Activated naive CD4-positive, alpha-beta T cell treated with anti-CD3 and anti-CD28 coated beads, Interleukin-2, amount 50 U/mL, for 24 hours (primary cell): ENCODE data around the gene LRRC14B.
"Not testable (repeated sequence)": the region's sequence is repeated elsewhere in the genome, so short reads cannot be mapped to it uniquely, and the experiment has no call there.

Source experiments
- H3K27ac Mint-ChIP-seq: one replicate; pipeline ENCODE4 v1.8.0; 2021; ENCODE audit warnings: mild to moderate bottlenecking, mixed read lengths
- H3K27me3 Mint-ChIP-seq: one replicate; pipeline ENCODE4 v1.8.0; 2021; ENCODE audit warnings: mixed read lengths
- H3K36me3 Mint-ChIP-seq: one replicate; pipeline ENCODE4 v1.8.0; 2021; ENCODE audit warnings: mixed read lengths
- H3K4me1 Mint-ChIP-seq: one replicate; pipeline ENCODE4 v1.8.0; 2021; ENCODE audit warnings: mixed read lengths
- H3K4me3 Mint-ChIP-seq: one replicate; pipeline ENCODE4 v1.8.0; 2021; ENCODE audit warnings: mild to moderate bottlenecking, mixed read lengths
- H3K9me3 Mint-ChIP-seq: one replicate; pipeline ENCODE4 v1.8.0; 2021; ENCODE audit warnings: mixed read lengths

Gene LRRC14B

DNA sequence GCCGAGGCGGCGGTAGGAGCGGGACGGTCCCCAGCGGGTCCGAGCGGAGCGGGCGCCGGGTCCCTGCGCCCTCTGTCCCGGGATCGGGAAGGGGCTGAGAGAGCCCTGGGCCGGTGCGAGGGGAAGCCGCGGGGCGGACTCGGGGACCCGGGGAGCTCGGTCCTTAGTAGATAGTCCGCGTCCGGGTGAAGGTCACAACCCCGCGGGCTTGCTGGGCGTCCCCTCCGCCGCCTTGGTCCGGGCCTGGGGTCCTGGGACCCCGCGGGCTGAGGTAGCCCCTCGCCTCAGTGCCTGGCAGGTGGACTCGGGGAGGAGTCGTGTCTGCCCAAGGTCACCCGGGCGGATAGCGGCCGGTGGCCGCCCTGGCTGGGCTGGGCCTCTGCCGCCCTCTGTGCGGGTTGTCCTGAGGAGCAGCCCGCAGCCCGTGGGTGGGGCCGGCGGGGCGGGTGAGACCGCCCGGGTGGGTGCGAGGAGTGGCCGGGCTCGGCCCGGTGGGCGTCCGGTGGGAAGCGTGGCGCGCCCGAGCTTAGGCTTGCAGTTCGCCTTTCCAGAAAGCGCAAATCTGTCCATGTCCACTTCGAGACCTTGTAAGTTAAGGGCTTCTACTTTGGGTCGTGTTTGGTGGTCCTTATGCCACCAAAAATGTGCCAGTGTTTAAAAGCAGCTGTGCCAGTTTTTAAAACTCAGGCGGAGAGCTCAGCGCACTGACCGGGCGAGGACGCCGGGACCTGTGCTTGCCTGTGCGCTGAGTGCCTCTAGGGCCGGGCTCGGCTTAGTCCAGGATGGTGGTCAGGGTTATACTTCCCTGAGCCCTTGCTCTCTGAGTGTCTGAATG lies 27.4 kb downstream of the LRRC14B start:
- peak overlapping the region; percentile 86 for H3K27ac Mint-ChIP-seq
- peaks cover 64% of the 10 kb centered on the region for H3K4me1 Mint-ChIP-seq
- H3K36me3 Mint-ChIP-seq: peaks cover 4% of the 10 kb centered on the region
- no peaks in the 10 kb centered on the region for H3K27me3 Mint-ChIP-seq
- peak overlapping the region; percentile 95 for H3K4me3 Mint-ChIP-seq
- H3K9me3 Mint-ChIP-seq: no peaks in the 10 kb centered on the region

GRCh38 chr5:219460-219863 lies 28.2 kb downstream of the LRRC14B start:
- Mint-ChIP-seq H3K9me3 (no peaks in the 10 kb centered on the region), H3K4me3 (peak overlapping the region; percentile 95), H3K27me3 (no peaks in the 10 kb centered on the region), H3K36me3 (peaks cover 4% of the 10 kb centered on the region), H3K27ac (peak overlapping the region; percentile 86), H3K4me1 (peaks cover 56% of the 10 kb centered on the region)

DNA sequence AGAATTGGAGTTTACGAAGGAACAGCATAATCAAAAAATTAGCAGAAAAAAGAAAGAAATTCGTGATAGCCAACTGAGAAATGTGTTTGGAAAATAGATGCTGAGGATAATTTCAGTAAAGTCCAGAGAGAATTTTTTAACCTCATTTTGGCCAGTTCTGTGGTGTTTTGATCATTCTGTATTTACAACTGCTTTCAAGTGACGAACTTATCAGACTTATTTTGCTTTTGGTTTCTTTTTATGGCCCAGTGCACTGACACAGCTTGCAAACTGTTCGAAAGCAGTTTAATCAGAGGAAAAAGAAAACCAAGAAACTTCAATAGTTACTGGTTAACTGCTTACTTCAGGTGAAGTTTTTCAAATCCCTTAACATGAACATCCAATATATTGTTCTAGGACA lies 28.7 kb downstream of the LRRC14B start:
- Mint-ChIP-seq H3K36me3 (peaks cover 6% of the 10 kb centered on the region), H3K4me3 (peak overlapping the region; percentile 95), H3K4me1 (peaks cover 50% of the 10 kb centered on the region), H3K9me3 (no peaks in the 10 kb centered on the region), H3K27ac (peak overlapping the region; percentile 86), H3K27me3 (no peaks in the 10 kb centered on the region)

GRCh38 chr5:222951-223715 lies 31.8 kb downstream of the LRRC14B start:
- Mint-ChIP-seq H3K27ac (peak overlapping the region; percentile 72), H3K4me3 (peak overlapping the region; percentile 23), H3K36me3 (peaks cover 13% of the 10 kb centered on the region), H3K4me1 (peaks cover 35% of the 10 kb centered on the region)
- not testable (repeated sequence) for H3K9me3 Mint-ChIP-seq, H3K27me3 Mint-ChIP-seq

GRCh38 chr5:223791-224190 lies 32.5 kb downstream of the LRRC14B start:
- Mint-ChIP-seq H3K9me3 (no peaks in the 10 kb centered on the region), H3K4me1 (peaks cover 35% of the 10 kb centered on the region), H3K27me3 (no peaks in the 10 kb centered on the region), H3K4me3 (no peak overlapping the region), H3K36me3 (peaks cover 13% of the 10 kb centered on the region), H3K27ac (no peak overlapping the region)

- Mint-ChIP-seq H3K27ac (peak overlapping the region; percentile 59), H3K4me3 (no peak overlapping the region), H3K36me3 (peaks cover 17% of the 10 kb centered on the region), H3K27me3 (no peaks in the 10 kb centered on the region), H3K9me3 (no peaks in the 10 kb centered on the region), H3K4me1 (peaks cover 30% of the 10 kb centered on the region)
These were observed 34.0 kb downstream of the LRRC14B start for GRCh38 chr5:225334-225733.

GRCh38 chr5:227375-227774 lies 36.1 kb downstream of the LRRC14B start:
- H3K4me3 Mint-ChIP-seq, H3K9me3 Mint-ChIP-seq, H3K27me3 Mint-ChIP-seq: not testable (repeated sequence)
- peak overlapping the region; percentile 76 for H3K27ac Mint-ChIP-seq
- peaks cover 20% of the 10 kb centered on the region for H3K36me3 Mint-ChIP-seq
- H3K4me1 Mint-ChIP-seq: peaks cover 12% of the 10 kb centered on the region

GRCh38 chr5:228886-229285 lies 37.6 kb downstream of the LRRC14B start:
- Mint-ChIP-seq H3K4me3 (no peak overlapping the region), H3K36me3 (peaks cover 23% of the 10 kb centered on the region), H3K9me3 (no peaks in the 10 kb centered on the region)

DNA sequence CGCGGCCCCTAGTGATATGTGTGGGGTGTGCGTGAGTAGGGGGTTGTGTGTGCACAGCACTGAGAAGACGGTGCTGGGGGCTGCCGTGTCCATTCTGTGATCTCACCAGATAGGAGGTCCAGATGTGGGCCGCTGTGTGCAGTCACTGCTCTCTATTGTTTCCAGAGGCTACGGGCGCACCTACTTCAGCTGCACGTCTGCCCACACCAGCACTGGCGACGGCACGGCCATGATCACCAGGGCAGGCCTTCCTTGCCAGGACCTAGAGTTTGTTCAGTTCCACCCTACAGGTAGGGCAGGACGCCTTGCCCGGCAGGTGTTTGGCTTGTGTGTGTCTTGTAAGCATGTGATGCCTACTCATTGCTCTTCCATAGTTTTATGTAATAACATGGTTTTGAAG lies 39.4 kb downstream of the LRRC14B start:
- Mint-ChIP-seq H3K4me3 (no peak overlapping the region), H3K4me1 (no peaks in the 10 kb centered on the region), H3K36me3 (peaks cover 21% of the 10 kb centered on the region)

More at GRCh38 chr5:228886-229285, 37.6 kb downstream of the LRRC14B start:
- H3K27ac Mint-ChIP-seq: no peak overlapping the region
- no peaks in the 10 kb centered on the region for H3K27me3 Mint-ChIP-seq
- H3K4me1 Mint-ChIP-seq: no peaks in the 10 kb centered on the region

GRCh38 chr5:231661-232060 lies 40.4 kb downstream of the LRRC14B start:
- Mint-ChIP-seq H3K4me1 (no peaks in the 10 kb centered on the region), H3K4me3 (no peak overlapping the region), H3K9me3 (no peaks in the 10 kb centered on the region), H3K27me3 (no peaks in the 10 kb centered on the region), H3K36me3 (peaks cover 21% of the 10 kb centered on the region), H3K27ac (no peak overlapping the region)

More for the DNA sequence above, 39.4 kb downstream of the LRRC14B start:
- H3K27me3 Mint-ChIP-seq: no peaks in the 10 kb centered on the region
- H3K27ac Mint-ChIP-seq: no peak overlapping the region
- no peaks in the 10 kb centered on the region for H3K9me3 Mint-ChIP-seq

GRCh38 chr5:233426-233825 lies 42.1 kb downstream of the LRRC14B start:
- H3K27me3 Mint-ChIP-seq, H3K4me3 Mint-ChIP-seq, H3K4me1 Mint-ChIP-seq, H3K27ac Mint-ChIP-seq, H3K9me3 Mint-ChIP-seq: not testable (repeated sequence)
- H3K36me3 Mint-ChIP-seq: peaks cover 17% of the 10 kb centered on the region

- no peaks in the 10 kb centered on the region for H3K27me3 Mint-ChIP-seq
- no peaks in the 10 kb centered on the region for H3K4me1 Mint-ChIP-seq
- no peak overlapping the region for H3K4me3 Mint-ChIP-seq
- no peaks in the 10 kb centered on the region for H3K9me3 Mint-ChIP-seq
- no peak overlapping the region for H3K27ac Mint-ChIP-seq
- peaks cover 13% of the 10 kb centered on the region for H3K36me3 Mint-ChIP-seq
These were observed 43.2 kb downstream of the LRRC14B start for GRCh38 chr5:234450-234849.

- not testable (repeated sequence) for H3K4me1 Mint-ChIP-seq, H3K4me3 Mint-ChIP-seq, H3K27me3 Mint-ChIP-seq, H3K9me3 Mint-ChIP-seq, H3K27ac Mint-ChIP-seq
- peaks cover 14% of the 10 kb centered on the region for H3K36me3 Mint-ChIP-seq
These were observed 44.2 kb downstream of the LRRC14B start for GRCh38 chr5:235527-235926.

GRCh38 chr5:237931-238330 lies 46.6 kb downstream of the LRRC14B start:
- not testable (repeated sequence) for H3K9me3 Mint-ChIP-seq, H3K27me3 Mint-ChIP-seq, H3K27ac Mint-ChIP-seq, H3K4me1 Mint-ChIP-seq, H3K4me3 Mint-ChIP-seq
- peaks cover 22% of the 10 kb centered on the region for H3K36me3 Mint-ChIP-seq

DNA sequence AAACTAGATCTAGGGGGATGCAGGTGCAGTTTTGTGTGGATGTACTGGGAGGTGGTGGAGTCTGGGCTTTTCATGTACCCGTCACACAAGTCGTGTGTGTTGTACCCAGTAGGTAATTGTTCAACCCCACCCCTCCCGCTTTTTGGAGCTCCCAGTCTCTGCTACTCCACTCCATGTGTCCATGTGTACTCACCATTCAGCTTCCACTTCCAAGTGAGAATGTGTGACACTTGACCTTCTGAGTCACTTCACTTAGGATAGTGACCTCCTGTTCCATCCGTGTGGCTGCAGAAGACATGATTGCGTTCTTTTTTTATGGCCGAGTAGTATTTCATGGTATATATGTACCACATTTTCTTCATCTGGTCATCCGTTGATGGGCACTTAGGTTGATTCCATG lies 49.3 kb downstream of the LRRC14B start:
- not testable (repeated sequence) for H3K27me3 Mint-ChIP-seq, H3K4me1 Mint-ChIP-seq, H3K27ac Mint-ChIP-seq, H3K9me3 Mint-ChIP-seq, H3K4me3 Mint-ChIP-seq
- H3K36me3 Mint-ChIP-seq: peaks cover 15% of the 10 kb centered on the region

- H3K4me1 Mint-ChIP-seq, H3K4me3 Mint-ChIP-seq, H3K27ac Mint-ChIP-seq, H3K9me3 Mint-ChIP-seq, H3K27me3 Mint-ChIP-seq: not testable (repeated sequence)
- H3K36me3 Mint-ChIP-seq: peaks cover 19% of the 10 kb centered on the region
These were observed 49.9 kb downstream of the LRRC14B start for GRCh38 chr5:241045-241669.
